Liver (tissue), 3 donors: ENCODE measurements around the gene FEM1B.

ENCODE experiments used
- CTCF ChIP-seq: fragments of 150-350 bp; IDR thresholded peaks from 2 replicates; pipeline ENCODE4 v1.5.1; 2017; ENCODE audit warnings: improper control_type of control experiment, low read depth, low read length; ENCODE audit not compliant: missing input control
- FOXA1 ChIP-seq: IDR thresholded peaks from 2 replicates; pipeline ENCODE4 v1.6.1; 2016; ENCODE audit warnings: antibody characterized with exemption
- FOXA2 ChIP-seq: IDR thresholded peaks from 2 replicates; pipeline ENCODE4 v1.6.1; 2016; ENCODE audit warnings: antibody characterized with exemption
- JUND ChIP-seq, 2 donors: IDR thresholded peaks; 2 replicates each; pipeline ENCODE4 v1.6.1; 2016; ENCODE audit warnings: antibody characterized with exemption in 2 of 2
- RAD21 ChIP-seq, 2 donors: IDR thresholded peaks; 2 replicates each; pipeline ENCODE4 v1.6.1; 2016; ENCODE audit warnings: antibody characterized with exemption in 2 of 2, mild to moderate bottlenecking in 2 of 2
- REST ChIP-seq: IDR thresholded peaks from 2 replicates; pipeline ENCODE4 v1.6.1; 2016; ENCODE audit warnings: antibody characterized with exemption, mild to moderate bottlenecking
- RXRA ChIP-seq, 2 donors: IDR thresholded peaks; 2 replicates each; pipeline ENCODE4 v1.6.1; 2017 to 2018; ENCODE audit warnings: antibody characterized with exemption in 2 of 2, mild to moderate bottlenecking in 1 of 2
- TAF1 ChIP-seq: conservative IDR thresholded peaks from 2 replicates; pipeline ENCODE4 v1.6.1; 2016; ENCODE audit warnings: antibody characterized with exemption, mild to moderate bottlenecking
- donor health status: healthy.
- donor health status: healthy.

- TF ChIP-seq JUND (IDR thresholded peaks at IDR 0.05) (no peak), CTCF (no peak), TAF1 (no peak), FOXA2 (no peak), RAD21 (IDR thresholded peaks at IDR 0.05) (no peak), FOXA1 (no peak), RXRA (IDR thresholded peaks at IDR 0.05) (no peak), REST (no peak)
Measured at GRCh38 chr15:68262514-68263356, 14.8 kb upstream of the FEM1B start.
